ENCODE data around the gene RAB8B. TPM values are rescaled to one million over a fixed set of nuclear protein-coding genes. Genes with fewer than 3 reads are reported as not detected.

RAB8B gene
- total and polyA plus RNA-seq, 2 experiments from 2014 or later: 16.4 to 36.9 TPM

DNA sequence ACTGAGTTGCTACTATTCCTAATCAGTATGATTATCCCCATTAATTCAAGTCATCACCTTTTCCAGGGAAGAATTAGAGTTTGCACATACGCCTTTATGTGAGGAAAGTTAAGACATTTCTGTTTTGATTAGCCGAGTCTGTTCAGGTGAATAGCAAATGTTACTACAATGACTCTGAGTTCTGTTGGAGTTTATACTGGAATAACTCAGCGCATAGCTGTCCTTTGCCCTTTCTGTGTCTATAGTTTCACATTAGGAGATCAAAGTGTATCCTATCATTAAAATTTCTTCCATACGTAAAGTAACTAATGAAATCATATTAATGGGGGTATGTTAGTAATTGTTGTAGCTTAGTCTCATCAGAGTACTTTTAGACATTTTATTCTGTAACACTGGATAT is 4.9 kb downstream of the RAB8B start:
- H3K4me3 ChIP-seq: no peak overlapping the region
- H3K79me2 ChIP-seq: peaks cover 83% of the 10 kb centered on the region
- no peaks in the 10 kb centered on the region for H3K27me3 ChIP-seq
- no peak overlapping the region for H3K27ac ChIP-seq
- no peaks in the 10 kb centered on the region for H4K20me1 ChIP-seq (ENCODE audit: insufficient read depth, poor library complexity, severe bottlenecking)
- no peaks in the 10 kb centered on the region for H3K9me3 ChIP-seq (ENCODE audit: low read depth)
- 83% methylated on average over 4 of the region's 4 CpGs for WGBS (ENCODE audit: low lambda C conversion rate, missing lambda C conversion rate)
- TF ChIP-seq EZH2 (IDR thresholded peaks at IDR 0.05; ENCODE audit: borderline replicate concordance) (no peak), EZH2phosphoT487 (IDR thresholded peaks at IDR 0.05; ENCODE audit: low read depth, severe bottlenecking, unreplicated experiment) (no peak)
- TF ChIP-seq, protein P1, sequence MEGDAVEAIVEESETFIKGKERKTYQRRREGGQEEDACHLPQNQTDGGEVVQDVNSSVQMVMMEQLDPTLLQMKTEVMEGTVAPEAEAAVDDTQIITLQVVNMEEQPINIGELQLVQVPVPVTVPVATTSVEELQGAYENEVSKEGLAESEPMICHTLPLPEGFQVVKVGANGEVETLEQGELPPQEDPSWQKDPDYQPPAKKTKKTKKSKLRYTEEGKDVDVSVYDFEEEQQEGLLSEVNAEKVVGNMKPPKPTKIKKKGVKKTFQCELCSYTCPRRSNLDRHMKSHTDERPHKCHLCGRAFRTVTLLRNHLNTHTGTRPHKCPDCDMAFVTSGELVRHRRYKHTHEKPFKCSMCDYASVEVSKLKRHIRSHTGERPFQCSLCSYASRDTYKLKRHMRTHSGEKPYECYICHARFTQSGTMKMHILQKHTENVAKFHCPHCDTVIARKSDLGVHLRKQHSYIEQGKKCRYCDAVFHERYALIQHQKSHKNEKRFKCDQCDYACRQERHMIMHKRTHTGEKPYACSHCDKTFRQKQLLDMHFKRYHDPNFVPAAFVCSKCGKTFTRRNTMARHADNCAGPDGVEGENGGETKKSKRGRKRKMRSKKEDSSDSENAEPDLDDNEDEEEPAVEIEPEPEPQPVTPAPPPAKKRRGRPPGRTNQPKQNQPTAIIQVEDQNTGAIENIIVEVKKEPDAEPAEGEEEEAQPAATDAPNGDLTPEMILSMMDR (IDR thresholded peaks at IDR 0.05; ENCODE audit: poor library complexity): no peak
- H3K36me3 ChIP-seq (replicated peaks; ENCODE audit: insufficient read depth, low read depth): no peaks in the 10 kb centered on the region
- no peaks in the 10 kb centered on the region for H3K9me2 ChIP-seq (replicated peaks; ENCODE audit: insufficient read depth)
- H2AFZ ChIP-seq: no peak overlapping the region
- H3K4me2 ChIP-seq: peak overlapping the region; percentile 21
- H3K4me1 ChIP-seq (ENCODE audit: insufficient read depth): peaks cover 10% of the 10 kb centered on the region
- DNase-seq (ENCODE audit: low spot score): no peak

DNA sequence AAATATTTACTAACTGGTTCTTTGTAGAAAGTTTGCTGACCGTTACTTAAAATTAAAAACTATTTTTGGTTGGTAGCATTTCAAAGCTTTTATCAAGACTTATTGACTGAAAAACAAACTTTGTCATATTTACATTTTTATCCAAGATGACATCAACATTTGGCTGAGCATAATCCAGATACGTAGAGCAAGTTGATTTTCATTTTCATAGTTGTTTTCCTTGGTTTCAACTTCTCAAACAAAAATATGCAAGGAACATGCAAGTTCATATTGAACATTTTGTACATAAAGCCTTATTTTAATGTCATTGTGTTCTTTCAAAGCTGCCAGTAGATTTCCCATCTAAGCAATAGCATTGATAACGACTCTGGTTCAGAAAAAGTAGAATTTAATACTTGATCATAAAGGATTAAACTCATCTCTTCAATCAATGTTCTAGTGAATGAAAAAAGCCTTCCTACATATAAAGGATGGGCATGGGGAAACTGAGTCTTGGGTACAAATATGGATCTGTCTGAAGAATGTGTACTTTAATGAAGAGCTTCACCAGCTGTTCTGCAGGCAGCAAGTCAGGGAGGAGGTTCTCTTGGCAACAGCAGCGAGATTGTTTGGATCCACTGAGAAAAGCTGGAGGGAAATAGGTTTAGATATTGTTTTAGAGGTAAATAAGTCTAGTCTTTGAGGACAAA is 5.6 kb downstream of the RAB8B start:
- H3K9me3 ChIP-seq (ENCODE audit: low read depth): no peaks in the 10 kb centered on the region
- 87% methylated on average over 4 of the region's 4 CpGs for WGBS (ENCODE audit: low lambda C conversion rate, missing lambda C conversion rate)
- H3K27ac ChIP-seq: no peak overlapping the region
- DNase-seq (ENCODE audit: low spot score): no peak
- H3K4me3 ChIP-seq: no peak overlapping the region
- H3K4me2 ChIP-seq: peak overlapping the region; percentile 21
- no peak overlapping the region for H2AFZ ChIP-seq
- no peaks in the 10 kb centered on the region for H3K9me2 ChIP-seq (replicated peaks; ENCODE audit: insufficient read depth)
- no peaks in the 10 kb centered on the region for H4K20me1 ChIP-seq (ENCODE audit: insufficient read depth, poor library complexity, severe bottlenecking)
- H3K36me3 ChIP-seq (replicated peaks; ENCODE audit: insufficient read depth, low read depth): no peaks in the 10 kb centered on the region
- TF ChIP-seq, protein P1 (IDR thresholded peaks at IDR 0.05; ENCODE audit: poor library complexity): no peak
- no peak for TF ChIP-seq EZH2phosphoT487 (IDR thresholded peaks at IDR 0.05; ENCODE audit: low read depth, severe bottlenecking, unreplicated experiment)
- no peak for TF ChIP-seq EZH2 (IDR thresholded peaks at IDR 0.05; ENCODE audit: borderline replicate concordance)
- H3K4me1 ChIP-seq (ENCODE audit: insufficient read depth): peaks cover 10% of the 10 kb centered on the region
- peaks cover 81% of the 10 kb centered on the region for H3K79me2 ChIP-seq
- no peaks in the 10 kb centered on the region for H3K27me3 ChIP-seq

DNA sequence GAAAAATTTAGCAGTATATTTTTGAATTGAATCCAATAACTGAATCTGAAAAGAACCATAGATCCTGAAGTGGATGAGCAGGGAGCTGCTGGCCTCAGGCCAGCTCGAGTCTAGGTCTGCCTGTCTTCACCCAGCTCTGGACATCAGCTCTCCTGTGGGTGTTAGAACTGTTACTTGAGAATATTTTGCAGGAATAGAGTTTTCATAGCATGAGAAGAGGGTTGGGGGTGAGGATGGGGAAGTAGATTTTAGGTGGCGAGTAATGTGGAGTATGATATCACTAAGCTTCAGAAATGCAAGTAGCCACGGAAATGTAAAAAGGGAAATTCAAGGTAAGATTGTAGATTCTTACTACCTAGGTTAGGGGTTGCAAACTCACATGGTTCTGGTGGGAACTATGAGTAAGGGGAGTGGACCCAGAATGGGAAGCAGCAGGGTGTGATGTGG is 6.2 kb downstream of the RAB8B start:
- no peak for DNase-seq (ENCODE audit: low spot score)
- peaks cover 10% of the 10 kb centered on the region for H3K4me1 ChIP-seq (ENCODE audit: insufficient read depth)
- TF ChIP-seq EZH2phosphoT487 (IDR thresholded peaks at IDR 0.05; ENCODE audit: low read depth, severe bottlenecking, unreplicated experiment) (no peak), EZH2 (IDR thresholded peaks at IDR 0.05; ENCODE audit: borderline replicate concordance) (no peak)
- TF ChIP-seq, protein P1 (IDR thresholded peaks at IDR 0.05; ENCODE audit: poor library complexity): no peak
- WGBS (ENCODE audit: low lambda C conversion rate, missing lambda C conversion rate): 94% methylated on average over 3 of the region's 3 CpGs
- no peaks in the 10 kb centered on the region for H4K20me1 ChIP-seq (ENCODE audit: insufficient read depth, poor library complexity, severe bottlenecking)
- H3K4me2 ChIP-seq: no peak overlapping the region
- H3K9me2 ChIP-seq (replicated peaks; ENCODE audit: insufficient read depth): no peaks in the 10 kb centered on the region
- H3K27ac ChIP-seq: no peak overlapping the region
- no peak overlapping the region for H2AFZ ChIP-seq
- no peaks in the 10 kb centered on the region for H3K36me3 ChIP-seq (replicated peaks; ENCODE audit: insufficient read depth, low read depth)
- H3K79me2 ChIP-seq: peaks cover 83% of the 10 kb centered on the region
- no peaks in the 10 kb centered on the region for H3K9me3 ChIP-seq (ENCODE audit: low read depth)
- H3K27me3 ChIP-seq: no peaks in the 10 kb centered on the region
- no peak overlapping the region for H3K4me3 ChIP-seq
